ENCODE results near the gene TSPAN5.

Gene TSPAN5

GRCh38 chr4:98529970-98530569 is 128.3 kb downstream of the TSPAN5 start:
- FAIRE-seq = no peak
- no peak for DNase-seq (ENCODE audit: extremely low spot score, insufficient read length, low read depth)

- FAIRE-seq (no peak), DNase-seq (ENCODE audit: extremely low spot score, insufficient read length, low read depth) (no peak)
These were observed 129.5 kb downstream of the TSPAN5 start for GRCh38 chr4:98528882-98529281.

GRCh38 chr4:98527534-98528269 is 130.7 kb downstream of the TSPAN5 start:
- DNase-seq (ENCODE audit: extremely low spot score, insufficient read length, low read depth) (no peak), FAIRE-seq (no peak)

- DNase-seq (ENCODE audit: extremely low spot score, insufficient read length, low read depth) (no peak), FAIRE-seq (no peak)
These were observed 134.2 kb downstream of the TSPAN5 start for GRCh38 chr4:98524230-98524629.

DNA sequence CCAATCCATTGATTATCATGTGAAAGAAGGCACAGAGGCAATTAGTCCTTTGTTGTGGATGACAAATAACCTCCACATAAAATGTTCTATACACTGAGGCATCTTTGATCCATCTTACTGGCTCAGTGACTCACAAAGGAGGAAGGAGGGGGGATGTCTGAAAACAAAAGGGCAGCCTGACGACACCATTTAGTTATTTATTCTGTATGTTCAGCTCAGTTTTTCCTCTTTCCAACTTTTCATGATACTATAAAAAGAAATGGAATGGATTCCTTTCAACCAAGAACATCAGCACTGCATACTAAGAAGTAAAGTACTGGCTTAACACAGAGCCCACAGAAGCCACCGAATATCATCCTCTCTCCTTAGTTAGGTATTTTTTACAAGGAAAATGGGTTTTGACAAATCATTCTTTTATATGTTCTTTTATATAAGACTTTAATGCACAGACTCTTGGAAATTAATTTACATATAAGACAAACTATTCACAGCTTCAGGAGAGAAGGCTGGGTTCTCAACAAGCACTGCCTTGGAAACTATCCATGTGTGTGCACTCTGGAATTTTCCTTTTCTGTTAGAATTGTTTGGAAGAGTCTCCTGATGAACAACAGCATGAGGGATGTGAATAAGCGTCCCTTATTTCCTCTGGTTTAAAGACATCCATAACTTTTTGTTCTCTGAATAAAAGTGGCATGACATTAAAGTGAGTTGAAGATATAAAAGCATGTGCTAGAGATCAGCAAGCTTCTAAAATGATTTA is 135.6 kb downstream of the TSPAN5 start:
- DNase-seq (ENCODE audit: extremely low spot score, insufficient read length, low read depth) (no peak), FAIRE-seq (no peak)

- FAIRE-seq (no peak), DNase-seq (ENCODE audit: extremely low spot score, insufficient read length, low read depth) (no peak)
These were observed 136.3 kb downstream of the TSPAN5 start for GRCh38 chr4:98522062-98522461.

DNA sequence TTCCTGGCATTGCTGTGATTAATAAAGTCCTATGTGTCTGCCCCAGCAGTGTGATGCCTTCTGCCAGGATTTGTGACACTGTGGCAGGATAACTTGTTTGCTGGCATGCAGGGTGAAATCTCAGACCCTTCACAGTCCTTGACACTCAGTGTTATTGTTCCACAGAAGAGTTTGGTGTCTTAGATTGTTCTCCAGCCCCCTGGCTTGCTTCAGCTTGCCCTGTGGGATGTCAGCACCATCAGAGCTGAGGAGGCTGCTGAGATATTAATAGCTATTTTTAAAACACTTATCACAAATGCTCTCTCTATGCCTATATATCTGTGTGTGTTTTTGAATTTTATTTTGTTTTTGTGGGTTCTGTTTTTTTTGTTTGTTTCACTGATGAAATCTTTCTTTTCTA is 136.9 kb downstream of the TSPAN5 start:
- no peak for FAIRE-seq

GRCh38 chr4:98519268-98519977 is 139.0 kb downstream of the TSPAN5 start:
- DNase-seq (ENCODE audit: extremely low spot score, insufficient read length, low read depth) (no peak), FAIRE-seq (no peak)

More for the DNA sequence above, 136.9 kb downstream of the TSPAN5 start:
- DNase-seq (ENCODE audit: extremely low spot score, insufficient read length, low read depth) = no peak

DNA sequence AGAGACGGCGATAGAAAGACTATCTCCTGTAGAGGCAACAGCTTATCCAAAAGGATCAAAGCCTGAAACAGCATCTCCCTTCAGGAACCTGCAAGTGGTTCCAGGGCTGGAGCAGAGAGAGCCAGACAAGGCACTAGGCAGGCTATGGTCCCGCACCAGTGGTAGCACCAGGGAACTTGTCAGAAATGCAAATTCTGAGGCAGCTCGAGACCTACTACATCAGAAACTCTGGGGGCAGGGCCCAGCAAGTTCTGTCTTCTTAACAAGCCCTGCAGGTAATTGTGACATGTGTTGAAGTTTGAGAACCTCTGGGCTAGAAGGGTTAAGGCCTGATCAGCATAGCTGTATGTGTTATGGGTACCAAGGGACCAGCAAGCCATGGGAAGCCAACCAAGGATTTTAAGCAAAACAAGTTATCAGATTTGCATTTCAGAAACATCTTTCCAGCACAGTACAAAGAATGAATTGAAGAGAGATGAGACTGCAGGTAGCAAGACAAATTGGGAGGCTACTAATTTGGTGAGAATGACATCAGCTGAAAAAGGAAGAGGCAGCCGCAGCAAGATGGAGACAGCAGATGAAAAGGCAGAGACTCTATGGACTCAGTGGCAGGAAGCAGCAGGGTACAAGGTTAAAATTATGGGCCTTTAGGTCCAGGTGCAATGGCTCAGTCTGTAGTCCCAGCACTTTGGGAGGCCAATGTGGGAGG is 139.7 kb downstream of the TSPAN5 start:
- FAIRE-seq (peak; percentile 45), DNase-seq (ENCODE audit: extremely low spot score, insufficient read length, low read depth) (no peak)

DNA sequence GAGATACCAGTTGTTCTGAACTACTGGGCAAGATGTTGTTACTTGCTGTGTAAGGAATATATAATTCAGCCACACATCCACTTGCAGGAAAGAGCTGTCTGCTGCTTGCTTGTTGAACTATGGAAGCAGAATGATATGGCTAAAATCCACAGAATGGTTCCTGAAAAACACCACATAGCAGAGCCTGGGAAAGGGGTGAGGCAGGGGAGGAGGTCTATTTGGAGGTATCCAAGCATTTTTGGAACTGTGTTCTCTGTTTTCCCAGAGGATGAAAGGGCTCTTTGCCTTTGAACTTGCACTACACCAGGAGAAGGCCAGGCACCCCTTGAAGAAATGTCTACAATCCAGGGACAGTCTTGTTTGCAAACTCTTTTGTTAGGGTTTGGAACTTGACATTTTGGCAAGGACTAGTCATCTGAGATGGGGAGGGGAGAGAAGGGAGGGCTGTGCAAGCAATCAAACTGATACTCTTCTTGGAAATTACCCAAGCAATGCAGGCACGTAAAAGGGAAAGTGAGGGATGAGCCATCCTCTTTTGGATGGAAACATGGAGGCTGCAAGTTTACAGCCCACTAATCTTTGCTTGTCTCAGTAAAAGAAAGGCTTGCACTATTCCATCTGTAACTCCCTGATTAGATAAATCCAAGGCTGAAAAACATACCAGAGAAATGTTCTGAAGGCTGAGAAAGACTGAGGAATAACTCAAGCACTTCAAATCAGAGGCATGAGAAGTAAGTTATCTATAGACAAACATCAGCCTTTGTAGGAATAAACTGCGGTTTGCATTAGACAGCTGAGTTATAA is 141.0 kb downstream of the TSPAN5 start:
- DNase-seq (ENCODE audit: extremely low spot score, insufficient read length, low read depth) = no peak
- no peak for FAIRE-seq

DNA sequence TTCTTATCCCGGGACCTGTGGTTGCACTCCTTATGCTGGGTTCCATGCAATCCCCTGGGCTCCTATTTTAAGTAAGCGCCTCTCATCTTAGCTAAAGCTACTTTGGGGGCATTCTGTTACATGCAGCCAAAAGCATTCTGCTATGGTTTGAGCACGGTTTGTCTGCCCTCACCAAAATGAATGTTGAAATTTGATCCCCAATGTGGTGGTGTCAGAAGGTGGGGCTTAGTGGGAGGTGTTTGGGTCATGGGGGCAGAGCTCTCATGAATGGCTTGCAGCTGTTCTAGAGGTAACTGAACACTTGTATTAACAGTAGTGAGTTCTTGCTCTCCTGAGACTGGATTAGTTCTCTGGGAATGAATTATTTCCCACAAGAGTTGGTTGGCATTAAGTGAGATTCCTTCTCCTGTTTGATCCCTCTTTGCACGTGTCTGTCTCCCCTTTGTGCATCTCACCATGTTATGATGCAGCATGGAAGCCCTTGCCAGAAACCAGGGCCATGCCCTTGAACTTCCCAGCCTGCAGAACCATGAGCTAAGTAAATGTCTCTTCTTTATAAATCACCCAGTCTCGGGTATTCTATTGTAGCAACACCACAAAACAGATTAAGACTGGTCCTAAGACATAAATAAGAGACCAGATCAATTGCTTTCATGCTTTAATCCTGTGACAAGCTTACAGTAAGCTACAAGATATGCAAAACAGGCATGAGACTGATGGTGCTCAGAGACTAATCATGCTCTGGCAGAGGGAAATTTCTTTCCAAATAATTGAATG is 141.8 kb downstream of the TSPAN5 start:
- FAIRE-seq (no peak), DNase-seq (ENCODE audit: extremely low spot score, insufficient read length, low read depth) (no peak)

DNA sequence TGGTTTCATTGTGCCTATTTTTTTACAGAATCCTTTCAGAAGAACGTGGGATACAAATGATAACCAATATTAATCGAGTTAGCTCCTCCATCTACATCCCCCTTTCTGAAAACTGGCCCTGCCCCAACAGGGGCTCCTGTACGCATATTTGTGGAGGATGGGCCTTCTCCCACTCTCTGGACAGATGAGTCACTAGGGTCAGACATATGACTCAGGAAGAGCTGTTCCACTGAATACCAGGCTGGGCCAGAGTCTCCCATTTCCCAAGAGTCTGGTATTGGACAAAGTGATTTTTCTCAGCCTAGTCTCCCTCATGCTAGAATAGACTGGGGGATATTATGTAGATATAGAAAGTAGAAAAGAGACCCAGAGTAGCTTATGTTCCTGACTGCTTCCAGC is 142.4 kb downstream of the TSPAN5 start:
- no peak for FAIRE-seq
- no peak for DNase-seq (ENCODE audit: extremely low spot score, insufficient read length, low read depth)

DNA sequence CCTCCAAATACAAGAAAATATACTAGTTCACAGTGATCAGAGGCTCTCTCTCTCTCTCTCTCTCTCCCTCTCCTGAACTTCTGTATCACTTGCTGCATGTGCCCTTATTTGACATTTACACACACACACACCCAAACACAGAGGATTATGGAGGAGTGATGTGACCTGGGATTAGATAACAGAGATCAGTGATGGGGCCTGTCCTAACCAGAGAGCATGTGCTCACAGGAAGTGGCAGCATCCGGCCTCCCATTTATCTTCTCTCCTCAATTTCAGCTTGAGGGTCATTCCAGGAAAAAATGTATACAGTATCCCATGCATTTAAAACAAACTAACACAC is 143.0 kb downstream of the TSPAN5 start:
- FAIRE-seq (no peak), DNase-seq (ENCODE audit: extremely low spot score, insufficient read length, low read depth) (no peak)

DNA sequence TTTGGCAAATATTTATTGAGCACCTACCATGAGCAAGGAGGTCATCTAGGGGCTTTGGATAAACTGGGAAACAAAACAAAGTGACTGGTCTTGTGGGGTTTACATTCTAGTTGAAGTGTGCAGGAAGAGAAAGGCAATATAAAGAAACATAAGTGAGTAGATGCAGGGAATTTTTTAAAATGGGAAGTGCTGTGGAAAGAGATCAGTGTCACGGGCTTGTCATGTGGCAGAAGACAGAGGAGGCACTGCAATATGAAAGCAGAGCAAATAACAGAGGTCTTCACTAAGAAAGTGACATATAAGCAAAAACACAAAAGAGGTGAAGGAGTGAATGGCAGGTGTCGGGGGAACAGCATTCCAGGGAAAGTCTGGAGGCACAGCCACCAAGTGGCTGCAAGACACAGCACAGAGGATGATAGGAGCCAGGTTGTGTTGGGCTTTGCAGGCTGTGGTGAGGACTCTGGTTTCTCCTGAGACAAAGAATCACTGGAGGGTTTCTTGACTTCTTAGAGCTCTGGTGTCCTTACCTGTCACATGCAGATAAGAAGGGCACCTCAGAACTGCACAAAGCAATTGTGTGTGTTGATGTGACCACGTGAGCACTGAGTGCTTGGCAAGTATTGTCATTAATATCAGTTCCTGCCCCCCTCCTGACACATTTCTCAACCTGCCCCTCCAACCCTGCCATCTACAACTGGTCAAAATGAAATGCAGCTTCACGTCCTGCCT is 143.5 kb downstream of the TSPAN5 start:
- no peak for DNase-seq (ENCODE audit: extremely low spot score, insufficient read length, low read depth)
- FAIRE-seq = no peak

DNA sequence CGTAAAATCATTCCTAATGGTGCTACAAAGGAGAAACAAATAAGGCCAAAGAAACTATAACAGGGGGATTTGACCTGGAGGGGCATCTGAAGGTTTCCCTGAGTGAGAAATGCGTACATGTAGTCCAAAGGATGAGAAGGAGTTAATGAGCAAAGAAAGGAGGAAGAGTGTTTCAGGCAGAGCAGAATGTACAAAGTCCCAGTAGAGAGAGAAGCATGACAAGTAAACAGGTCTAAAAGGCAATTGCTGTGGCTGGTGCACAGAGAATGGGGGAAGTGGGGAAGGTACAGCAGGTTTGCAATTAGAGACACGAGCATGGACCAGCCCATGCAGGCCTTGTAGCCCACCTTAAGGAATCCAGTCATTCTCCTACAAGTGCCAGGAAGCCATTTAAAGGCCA is 145.5 kb downstream of the TSPAN5 start:
- FAIRE-seq = no peak
- no peak for DNase-seq (ENCODE audit: extremely low spot score, insufficient read length, low read depth)

DNA sequence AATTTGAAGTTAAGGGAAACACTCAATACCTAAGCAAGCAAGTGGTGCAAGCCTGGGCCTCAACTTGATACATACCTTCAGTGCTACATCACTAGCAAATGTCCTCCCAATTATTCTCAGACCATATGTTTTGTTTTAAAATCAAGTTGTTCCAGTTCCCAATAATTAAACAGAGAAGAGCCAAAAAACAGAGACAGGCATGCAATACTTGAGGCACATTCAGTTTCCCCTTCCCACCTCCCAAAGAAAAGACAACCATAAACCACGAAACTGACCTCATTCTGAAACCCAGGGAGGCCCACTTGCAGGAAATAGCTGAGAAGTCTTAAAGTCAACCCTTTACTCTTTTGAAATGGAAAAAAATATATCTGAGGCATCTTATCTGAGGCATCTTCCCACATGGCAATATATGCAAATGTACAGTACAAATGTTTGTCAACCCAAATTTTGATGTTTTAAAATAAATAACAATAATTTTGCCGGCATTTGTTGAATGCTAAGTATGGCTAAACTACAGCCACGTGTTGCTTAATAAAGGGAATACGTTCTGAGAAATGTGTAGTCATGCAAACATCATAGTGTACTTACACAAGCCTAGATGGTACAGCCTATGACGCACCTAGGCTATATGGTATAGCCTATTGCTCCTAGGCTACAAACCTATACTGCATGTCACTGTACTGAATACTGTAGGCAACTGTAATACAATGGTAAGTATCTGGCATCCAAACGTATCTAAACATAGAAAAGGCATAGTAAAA is 147.5 kb downstream of the TSPAN5 start:
- FAIRE-seq (no peak), DNase-seq (ENCODE audit: extremely low spot score, insufficient read length, low read depth) (no peak)

DNA sequence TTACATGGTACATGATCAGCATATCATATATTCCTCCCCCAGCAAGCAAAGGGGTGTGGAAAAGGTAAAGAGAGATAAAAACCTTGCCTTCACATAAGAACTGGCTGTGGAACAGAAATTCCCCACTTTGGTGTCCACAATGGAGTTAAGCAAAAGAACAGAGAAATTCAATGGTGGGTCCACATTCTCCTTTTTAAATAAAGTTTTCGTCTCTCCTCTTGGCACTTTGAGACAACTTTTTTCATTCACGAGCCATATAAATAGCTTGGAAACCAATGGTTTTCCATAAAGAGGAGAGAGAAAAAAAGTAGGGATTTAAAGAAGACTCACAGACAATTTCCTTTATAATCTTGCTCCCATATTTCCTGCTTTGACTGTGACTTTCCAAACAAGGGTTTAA is 148.1 kb downstream of the TSPAN5 start:
- DNase-seq (ENCODE audit: extremely low spot score, insufficient read length, low read depth) = no peak
- FAIRE-seq = no peak
